ENCODE data around the gene WAC.

- TF ChIP-seq CTCF (IDR thresholded peaks at IDR 0.05), result no peak
- TF ChIP-seq EP300 (IDR thresholded peaks at IDR 0.05), result no peak
- no peak for TF ChIP-seq POLR2A (IDR thresholded peaks at IDR 0.05)
Observed at GRCh38 chr10:28552775-28553174, 19.9 kb downstream of the WAC start.
